ENCODE data around the gene BIRC5. TPM values are rescaled to one million over a fixed set of nuclear protein-coding genes. Genes with fewer than 3 reads are reported as not detected.

BIRC5 gene
- total and polyA plus RNA-seq, 8 donors = 4.8 to 43.4 (median 23.7) TPM

- Histone ChIP-seq H3K36me3 (no peaks in the 10 kb centered on the region), H3K9me3 (no peaks in the 10 kb centered on the region), H3K4me3 (no peak overlapping the region), H3K4me1 (peaks cover 21 to 83% of the 10 kb centered on the region in 2 donors), H3K27ac (no peak overlapping the region), H3K27me3 (peaks cover 0 to 6% of the 10 kb centered on the region in 2 donors)
- intact Hi-C loops (cut with DNase I) = no loop called here
- no peak for TF ChIP-seq CTCF (IDR thresholded peaks at IDR 0.05)
- no peak for DNase-seq
- ATAC-seq = no peak
These were observed 53.4 kb downstream of the BIRC5 start for GRCh38 chr17:78267253-78268073.

- no peak overlapping the region for H3K27ac ChIP-seq
- no peak overlapping the region for H3K4me3 ChIP-seq
- TF ChIP-seq CTCF (IDR thresholded peaks at IDR 0.05) = no peak
- no peaks in the 10 kb centered on the region for H3K9me3 ChIP-seq
- peaks cover 0 to 6% of the 10 kb centered on the region in 2 donors for H3K27me3 ChIP-seq
- intact Hi-C loops (cut with DNase I) = no loop called here
- no peak for DNase-seq
- no peak for ATAC-seq
- no peaks in the 10 kb centered on the region for H3K36me3 ChIP-seq
- peaks cover 21 to 82% of the 10 kb centered on the region in 2 donors for H3K4me1 ChIP-seq
These were observed 54.3 kb downstream of the BIRC5 start for GRCh38 chr17:78268191-78268874.

GRCh38 chr17:78268951-78269905, 55.2 kb downstream of the BIRC5 start:
- H3K4me3 ChIP-seq = no peak overlapping the region
- H3K4me1 ChIP-seq = peaks cover 21 to 73% of the 10 kb centered on the region in 2 donors
- intact Hi-C loops (cut with DNase I) = no loop called here
- peak overlapping the region in 1 of 2 donors; percentile 33 for H3K27ac ChIP-seq
- peaks cover 0 to 6% of the 10 kb centered on the region in 2 donors for H3K27me3 ChIP-seq
- DNase-seq (peak in 2 of 4 donors; percentile 30 to 55), ATAC-seq (peak; percentile 5)
- no peaks in the 10 kb centered on the region for H3K36me3 ChIP-seq
- TF ChIP-seq CTCF (IDR thresholded peaks at IDR 0.05) = no peak
- no peaks in the 10 kb centered on the region for H3K9me3 ChIP-seq

GRCh38 chr17:78269955-78270381, 55.9 kb downstream of the BIRC5 start:
- no peak for DNase-seq
- H3K9me3 ChIP-seq = no peaks in the 10 kb centered on the region
- peaks cover 21 to 68% of the 10 kb centered on the region in 2 donors for H3K4me1 ChIP-seq
- intact Hi-C loops (cut with DNase I) = no loop called here
- H3K4me3 ChIP-seq = no peak overlapping the region
- peaks cover 0 to 6% of the 10 kb centered on the region in 2 donors for H3K27me3 ChIP-seq
- no peak for ATAC-seq
- no peaks in the 10 kb centered on the region for H3K36me3 ChIP-seq
- no peak overlapping the region for H3K27ac ChIP-seq
- TF ChIP-seq CTCF (IDR thresholded peaks at IDR 0.05) = no peak

Measured in left lung (tissue), 10 donors.